ENCODE measurements around the gene RAB3IP.

RAB3IP gene

DNA sequence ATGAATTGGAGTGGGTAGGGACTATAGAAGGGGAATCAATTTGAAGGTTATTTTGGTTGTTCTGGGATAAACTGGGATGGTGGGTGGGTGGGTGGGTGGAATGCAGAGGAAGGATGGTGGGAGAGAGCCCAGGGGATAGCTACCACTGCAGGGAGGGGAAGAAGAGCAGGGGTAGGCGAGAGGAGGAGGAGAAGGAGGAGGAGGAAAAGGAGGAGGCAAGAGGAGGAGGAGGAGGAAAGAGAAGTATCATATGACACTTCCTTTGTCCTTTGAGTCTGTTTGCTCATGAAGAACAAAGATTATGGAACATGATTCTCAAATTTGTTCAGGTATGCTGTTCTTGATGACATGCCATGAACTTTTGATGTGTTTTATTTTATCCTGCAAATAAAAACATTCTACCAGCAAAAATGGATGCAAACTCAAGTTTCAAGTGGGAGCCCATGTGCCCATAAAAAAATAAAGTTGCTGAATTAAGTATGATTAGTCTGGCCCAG is 35.5 kb upstream of the RAB3IP start:
- Histone ChIP-seq H3K27ac (ENCODE audit: low read length) (no peak overlapping the region), H3K4me3 (ENCODE audit: low read length) (no peak overlapping the region), H3K79me2 (ENCODE audit: low read length) (peaks cover 6% of the 10 kb centered on the region), H3K4me2 (ENCODE audit: low read depth, low read length) (no peak overlapping the region), H4K20me1 (ENCODE audit: insufficient read depth, low read length) (no peaks in the 10 kb centered on the region), H2AFZ (ENCODE audit: low read length) (no peak overlapping the region), H3K9me3 (replicated peaks; ENCODE audit: insufficient read depth, low read length) (no peaks in the 10 kb centered on the region), H3F3A (ENCODE audit: insufficient read depth, low read length) (peaks cover 21% of the 10 kb centered on the region), H3K36me3 (replicated peaks; ENCODE audit: insufficient read depth, low read length) (no peaks in the 10 kb centered on the region), H3K9ac (ENCODE audit: low read length) (no peak overlapping the region), H3K27me3 (replicated peaks; ENCODE audit: insufficient read depth, low read length) (no peaks in the 10 kb centered on the region), H3K9me2 (replicated peaks; ENCODE audit: insufficient read depth, low read length) (no peaks in the 10 kb centered on the region), H3K4me1 (ENCODE audit: low read length) (peaks cover 8% of the 10 kb centered on the region)
- TF ChIP-seq EZH2 (optimal IDR thresholded peaks at IDR 0.05; ENCODE audit: low read depth, low read length) (no peak), EZH2phosphoT487 (IDR thresholded peaks at IDR 0.05; ENCODE audit: low read length) (no peak)
- TF ChIP-seq, protein P1, sequence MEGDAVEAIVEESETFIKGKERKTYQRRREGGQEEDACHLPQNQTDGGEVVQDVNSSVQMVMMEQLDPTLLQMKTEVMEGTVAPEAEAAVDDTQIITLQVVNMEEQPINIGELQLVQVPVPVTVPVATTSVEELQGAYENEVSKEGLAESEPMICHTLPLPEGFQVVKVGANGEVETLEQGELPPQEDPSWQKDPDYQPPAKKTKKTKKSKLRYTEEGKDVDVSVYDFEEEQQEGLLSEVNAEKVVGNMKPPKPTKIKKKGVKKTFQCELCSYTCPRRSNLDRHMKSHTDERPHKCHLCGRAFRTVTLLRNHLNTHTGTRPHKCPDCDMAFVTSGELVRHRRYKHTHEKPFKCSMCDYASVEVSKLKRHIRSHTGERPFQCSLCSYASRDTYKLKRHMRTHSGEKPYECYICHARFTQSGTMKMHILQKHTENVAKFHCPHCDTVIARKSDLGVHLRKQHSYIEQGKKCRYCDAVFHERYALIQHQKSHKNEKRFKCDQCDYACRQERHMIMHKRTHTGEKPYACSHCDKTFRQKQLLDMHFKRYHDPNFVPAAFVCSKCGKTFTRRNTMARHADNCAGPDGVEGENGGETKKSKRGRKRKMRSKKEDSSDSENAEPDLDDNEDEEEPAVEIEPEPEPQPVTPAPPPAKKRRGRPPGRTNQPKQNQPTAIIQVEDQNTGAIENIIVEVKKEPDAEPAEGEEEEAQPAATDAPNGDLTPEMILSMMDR (IDR thresholded peaks at IDR 0.05; ENCODE audit: low read length) = no peak
- no peak for DNase-seq

GRCh38 chr12:69704357-69704756 is 34.3 kb upstream of the RAB3IP start:
- H3K36me3 ChIP-seq (replicated peaks; ENCODE audit: insufficient read depth, low read length) = no peaks in the 10 kb centered on the region
- H3K4me1 ChIP-seq (ENCODE audit: low read length) = peaks cover 7% of the 10 kb centered on the region
- H3K4me3 ChIP-seq (ENCODE audit: low read length) = no peak overlapping the region
- TF ChIP-seq EZH2 (optimal IDR thresholded peaks at IDR 0.05; ENCODE audit: low read depth, low read length) (no peak), EZH2phosphoT487 (IDR thresholded peaks at IDR 0.05; ENCODE audit: low read length) (no peak)
- TF ChIP-seq, protein P1 (IDR thresholded peaks at IDR 0.05; ENCODE audit: low read length) = no peak
- H3K27me3 ChIP-seq (replicated peaks; ENCODE audit: insufficient read depth, low read length) = no peaks in the 10 kb centered on the region
- peaks cover 9% of the 10 kb centered on the region for H3F3A ChIP-seq (ENCODE audit: insufficient read depth, low read length)
- H3K4me2 ChIP-seq (ENCODE audit: low read depth, low read length) = no peak overlapping the region
- H3K27ac ChIP-seq (ENCODE audit: low read length) = no peak overlapping the region
- H3K9me2 ChIP-seq (replicated peaks; ENCODE audit: insufficient read depth, low read length) = no peaks in the 10 kb centered on the region
- no peaks in the 10 kb centered on the region for H4K20me1 ChIP-seq (ENCODE audit: insufficient read depth, low read length)
- H3K9ac ChIP-seq (ENCODE audit: low read length) = no peak overlapping the region
- no peaks in the 10 kb centered on the region for H3K9me3 ChIP-seq (replicated peaks; ENCODE audit: insufficient read depth, low read length)
- no peak overlapping the region for H2AFZ ChIP-seq (ENCODE audit: low read length)
- no peak for DNase-seq
- H3K79me2 ChIP-seq (ENCODE audit: low read length) = no peaks in the 10 kb centered on the region

DNA sequence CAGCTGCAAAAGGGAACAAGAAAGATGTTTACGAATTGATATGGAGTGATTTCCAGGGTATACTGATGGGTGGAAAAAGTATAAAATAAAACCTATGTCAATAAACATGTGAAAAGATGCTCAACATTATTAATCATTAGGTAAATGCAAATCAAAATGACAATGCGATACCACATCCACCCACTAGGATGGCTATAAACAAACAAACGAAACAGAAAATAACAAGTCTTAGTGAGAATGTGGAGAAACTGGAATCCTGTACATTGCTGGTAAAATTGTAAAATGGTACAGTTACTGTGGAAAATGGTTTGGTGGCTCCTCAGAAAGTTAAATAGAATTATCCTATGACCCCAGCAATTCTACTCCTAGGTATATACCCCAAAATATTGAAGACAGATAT is 30.0 kb upstream of the RAB3IP start:
- Histone ChIP-seq H3K4me2 (ENCODE audit: low read depth, low read length) (no peak overlapping the region; the same call in 1 of the 2 replicates), H3K4me3 (ENCODE audit: low read length) (no peak overlapping the region), H3K9ac (ENCODE audit: low read length) (no peak overlapping the region), H3F3A (ENCODE audit: insufficient read depth, low read length) (peaks cover 4% of the 10 kb centered on the region; the same call in 1 of the 2 replicates), H3K9me3 (replicated peaks; ENCODE audit: insufficient read depth, low read length) (no peaks in the 10 kb centered on the region), H3K27me3 (replicated peaks; ENCODE audit: insufficient read depth, low read length) (no peaks in the 10 kb centered on the region), H3K4me1 (ENCODE audit: low read length) (no peaks in the 10 kb centered on the region; the same call in 1 of the 2 replicates), H2AFZ (ENCODE audit: low read length) (no peak overlapping the region), H3K27ac (ENCODE audit: low read length) (no peak overlapping the region), H3K9me2 (replicated peaks; ENCODE audit: insufficient read depth, low read length) (no peaks in the 10 kb centered on the region), H3K79me2 (ENCODE audit: low read length) (no peaks in the 10 kb centered on the region), H3K36me3 (replicated peaks; ENCODE audit: insufficient read depth, low read length) (no peaks in the 10 kb centered on the region), H4K20me1 (ENCODE audit: insufficient read depth, low read length) (no peaks in the 10 kb centered on the region)
- DNase-seq = peak; percentile 26
- TF ChIP-seq, protein P1 (IDR thresholded peaks at IDR 0.05; ENCODE audit: low read length) = peak; percentile 38
- no peak for TF ChIP-seq EZH2phosphoT487 (IDR thresholded peaks at IDR 0.05; ENCODE audit: low read length)

Measured in MM.1S (cell line).